Breast epithelium (tissue), 4 donors: ENCODE results near the gene EPHA1. TPM values are rescaled to one million over a fixed set of nuclear protein-coding genes. Genes with fewer than 3 reads are reported as not detected.

Source experiments
- DNase-seq, 2 donors: peaks; one replicate each; pipeline ENCODE4 v3.0.0-alpha.2; 2019; ENCODE audit warnings: low spot score in 2 of 2
- H3K27ac ChIP-seq, 2 donors: fragments of 200-600 bp; sonication (generic) in 1 of 2; one replicate each; pipeline ENCODE4 v1.5.1; 2016 to 2019; ENCODE audit warnings: mild to moderate bottlenecking in 1 of 2
- H3K27me3 ChIP-seq, 2 donors: fragments of 200-600 bp; sonication (generic) in 1 of 2; one replicate each; pipeline versions ENCODE4 v1.5.1 to v1.6.0; 2017 to 2019; ENCODE audit warnings: control low read depth in 1 of 2, mild to moderate bottlenecking in 1 of 2
- H3K36me3 ChIP-seq: fragments of 200-600 bp; one replicate; pipeline ENCODE4 v1.5.1; 2019
- H3K4me1 ChIP-seq, 2 donors: fragments of 200-600 bp; sonication (generic); one replicate each; pipeline ENCODE4 v1.5.1; 2016 to 2019; ENCODE audit warnings: control low read depth in 1 of 2
- H3K4me3 ChIP-seq, 3 donors: fragments of 200-600 bp; sonication (generic); 1 replicate in 2 of 3; 2 replicates in 1 of 3; pipeline ENCODE4 v1.5.1; 2016 to 2019; ENCODE audit warnings: mild to moderate bottlenecking in 3 of 3, moderate library complexity in 2 of 3
- H3K9me3 ChIP-seq, 2 donors: fragments of 200-600 bp; sonication (generic) in 1 of 2; one replicate each; pipeline ENCODE4 v1.5.1; 2016 to 2019; ENCODE audit warnings: control low read depth in 1 of 2
- CTCF ChIP-seq, 3 donors: fragments of 450-650 bp; IDR thresholded peaks; one replicate each; pipeline ENCODE4 v1.5.1; 2016 to 2017; ENCODE audit warnings: antibody characterized with exemption in 3 of 3, mild to moderate bottlenecking in 3 of 3, moderate library complexity in 3 of 3
- POLR2A ChIP-seq: fragments of 450-650 bp; IDR thresholded peaks from one replicate; pipeline ENCODE4 v1.6.1; 2016; ENCODE audit warnings: antibody characterized with exemption, mild to moderate bottlenecking, moderate library complexity
- POLR2AphosphoS5 ChIP-seq, 3 donors: sonication (generic); formaldehyde crosslinking; IDR thresholded peaks; one replicate each; pipeline ENCODE4 v1.6.1; 2017; ENCODE audit warnings: antibody characterized with exemption in 3 of 3
- intact Hi-C: fragments of 100-400 bp; cut with DNase I; formaldehyde crosslinking; loops from one replicate; pipeline ENCODE4 v1.15.1; 2023; ENCODE audit warnings: low total_unique reads
- total RNA-seq, 3 donors: library from RNA; depleted of rRNA; stranded (reverse); fragments of >200 nt; gene quantifications; one replicate each; pipeline ENCODE4 v1.1.0, GENCODE V29; 2016

The EPHA1 gene
- total RNA-seq, 3 donors from 2014 or later, result 11.8 to 15.4 TPM; not detected in 1

GRCh38 chr7:143352531-143353002 is 56.1 kb downstream of the EPHA1 start:
- no peak for DNase-seq
- TF ChIP-seq POLR2AphosphoS5 (IDR thresholded peaks at IDR 0.05), result no peak
- no peaks in the 10 kb centered on the region for H3K9me3 ChIP-seq
- H3K36me3 ChIP-seq, result no peaks in the 10 kb centered on the region
- no peak overlapping the region for H3K4me3 ChIP-seq
- H3K27me3 ChIP-seq, result no peaks in the 10 kb centered on the region
- intact Hi-C loops, result no loop called here
- peak overlapping the region in 1 of 2 donors; percentile 25 for H3K27ac ChIP-seq
- H3K4me1 ChIP-seq, result no peaks in the 10 kb centered on the region

DNA sequence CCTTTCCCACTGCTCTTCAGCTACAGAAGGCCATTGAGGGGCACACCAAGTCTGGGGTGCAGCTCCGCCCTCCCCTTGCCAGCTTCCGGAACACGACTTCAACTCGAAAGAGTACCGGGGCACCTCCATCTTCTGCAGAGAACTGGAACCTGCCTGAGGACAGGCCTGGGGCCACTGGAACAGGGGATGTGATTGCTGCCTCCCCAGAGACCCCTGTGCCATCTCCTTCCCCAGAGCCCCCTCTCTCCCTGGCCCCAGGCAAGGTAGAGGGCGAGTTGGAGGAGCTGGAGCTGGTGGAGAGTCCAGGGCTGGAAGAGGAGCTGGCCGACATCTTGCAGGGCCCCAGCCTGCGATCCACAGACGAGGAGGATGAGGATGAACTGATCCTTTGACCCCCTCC is 57.1 kb downstream of the EPHA1 start:
- Histone ChIP-seq H3K27me3 (no peaks in the 10 kb centered on the region), H3K9me3 (no peaks in the 10 kb centered on the region), H3K36me3 (no peaks in the 10 kb centered on the region), H3K4me1 (no peaks in the 10 kb centered on the region), H3K4me3 (no peak overlapping the region), H3K27ac (no peak overlapping the region)
- intact Hi-C loops, result no loop called here
- TF ChIP-seq POLR2AphosphoS5 (IDR thresholded peaks at IDR 0.05) (no peak), CTCF (IDR thresholded peaks at IDR 0.05) (no peak), POLR2A (no peak)
- no peak for DNase-seq

DNA sequence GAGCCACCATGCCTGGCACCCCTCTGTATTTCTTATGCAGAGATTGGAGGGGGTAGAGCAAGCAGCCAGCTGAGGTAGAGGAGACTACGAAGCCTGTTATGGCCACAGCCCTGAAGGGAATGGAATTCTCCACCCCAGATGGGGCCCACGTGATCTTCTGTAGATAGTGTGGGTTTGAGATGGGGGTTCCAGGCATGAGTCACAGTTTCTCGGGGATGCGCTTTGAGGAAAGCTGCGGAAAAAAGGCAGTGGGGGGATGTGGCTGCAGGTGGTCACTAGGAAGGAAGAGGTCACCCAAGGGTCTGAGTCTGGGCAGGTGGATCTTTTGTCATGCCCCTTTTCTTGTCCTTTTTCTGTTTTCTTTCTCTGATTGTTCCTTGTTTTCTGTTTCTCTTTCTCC is 57.6 kb downstream of the EPHA1 start:
- intact Hi-C loops, result no loop called here
- no peaks in the 10 kb centered on the region for H3K27me3 ChIP-seq
- H3K4me1 ChIP-seq, result no peaks in the 10 kb centered on the region
- no peak overlapping the region for H3K27ac ChIP-seq
- H3K9me3 ChIP-seq, result no peaks in the 10 kb centered on the region
- DNase-seq, result no peak
- TF ChIP-seq CTCF (IDR thresholded peaks at IDR 0.05) (no peak), POLR2AphosphoS5 (IDR thresholded peaks at IDR 0.05) (no peak), POLR2A (no peak)
- no peaks in the 10 kb centered on the region for H3K36me3 ChIP-seq
- no peak overlapping the region for H3K4me3 ChIP-seq

GRCh38 chr7:143347950-143348349 is 60.7 kb downstream of the EPHA1 start:
- H3K27ac ChIP-seq, result no peak overlapping the region
- no peak overlapping the region for H3K4me3 ChIP-seq
- intact Hi-C loops, result no loop called here
- H3K4me1 ChIP-seq, result no peaks in the 10 kb centered on the region
- H3K36me3 ChIP-seq, result no peaks in the 10 kb centered on the region
- TF ChIP-seq POLR2A (no peak), POLR2AphosphoS5 (IDR thresholded peaks at IDR 0.05) (no peak), CTCF (IDR thresholded peaks at IDR 0.05) (no peak)
- no peak for DNase-seq
- no peaks in the 10 kb centered on the region for H3K9me3 ChIP-seq
- H3K27me3 ChIP-seq, result no peaks in the 10 kb centered on the region

DNA sequence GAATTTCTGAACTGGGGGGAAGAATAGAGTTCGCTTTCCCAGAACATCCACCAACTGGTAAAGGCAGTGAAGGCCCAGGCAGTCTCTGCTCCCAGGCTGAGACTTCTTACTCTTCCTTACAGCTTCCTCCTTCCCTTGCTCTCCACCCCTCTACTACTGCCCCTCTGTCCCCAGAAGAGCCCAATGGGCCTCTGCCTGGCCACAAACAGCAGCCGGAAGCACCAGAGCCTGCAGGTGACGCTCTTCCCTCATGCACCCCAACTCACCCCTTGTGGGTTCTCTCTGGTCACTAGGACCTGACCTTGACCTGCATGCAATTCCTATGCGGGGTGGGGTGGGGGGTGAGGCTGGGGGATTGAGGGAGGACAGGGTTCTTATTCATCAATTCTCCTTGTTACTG is 62.6 kb downstream of the EPHA1 start:
- no peak for TF ChIP-seq POLR2AphosphoS5 (IDR thresholded peaks at IDR 0.05)
- no peak for TF ChIP-seq CTCF (IDR thresholded peaks at IDR 0.05)
- TF ChIP-seq POLR2A, result no peak
- Histone ChIP-seq H3K4me3 (no peak overlapping the region), H3K27me3 (no peaks in the 10 kb centered on the region), H3K9me3 (no peaks in the 10 kb centered on the region), H3K27ac (no peak overlapping the region), H3K4me1 (no peaks in the 10 kb centered on the region), H3K36me3 (no peaks in the 10 kb centered on the region)
- intact Hi-C loops, result no loop called here
- no peak for DNase-seq

DNA sequence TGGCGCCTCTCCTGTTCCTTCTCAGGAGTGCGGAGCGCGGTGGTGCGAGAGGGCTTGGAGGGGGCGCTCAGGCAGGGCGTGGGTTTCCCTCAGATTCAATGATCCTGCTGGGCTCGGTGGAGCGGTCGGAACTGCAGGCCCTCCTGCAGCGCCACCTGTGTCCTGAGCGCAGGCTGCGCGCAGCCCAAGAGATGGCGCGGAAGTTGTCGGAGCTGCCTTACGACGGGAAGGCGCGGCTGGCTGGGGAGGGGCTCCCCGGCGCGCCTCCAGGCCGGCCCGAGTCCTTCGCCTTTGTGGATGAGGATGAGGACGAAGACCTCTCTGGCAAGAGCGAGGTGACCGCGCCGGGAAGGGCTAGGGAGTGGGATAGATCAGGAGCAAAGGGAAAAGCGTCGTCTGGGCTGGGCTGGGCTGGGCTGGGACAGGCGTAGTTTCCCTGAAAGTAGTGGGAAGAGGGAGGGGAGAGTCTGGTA is 63.2 kb downstream of the EPHA1 start:
- H3K27me3 ChIP-seq, result no peaks in the 10 kb centered on the region
- TF ChIP-seq CTCF (IDR thresholded peaks at IDR 0.05) (peak; percentile 22 to 55 (median 27)), POLR2AphosphoS5 (IDR thresholded peaks at IDR 0.05) (no peak)
- DNase-seq, result no peak
- no peaks in the 10 kb centered on the region for H3K9me3 ChIP-seq
- H3K4me1 ChIP-seq, result no peaks in the 10 kb centered on the region
- intact Hi-C loops, result no loop called here
- peak overlapping the region in 2 of 3 donors; percentile 28 to 64 for H3K4me3 ChIP-seq
- no peak overlapping the region for H3K27ac ChIP-seq
- no peaks in the 10 kb centered on the region for H3K36me3 ChIP-seq
